ENCODE data around the gene PAFAH1B1. TPM values are rescaled to one million over a fixed set of nuclear protein-coding genes. Genes with fewer than 3 reads are reported as not detected.

Gene PAFAH1B1
- total RNA-seq, 1 experiment from 2014 or later: 49.1 TPM

DNA sequence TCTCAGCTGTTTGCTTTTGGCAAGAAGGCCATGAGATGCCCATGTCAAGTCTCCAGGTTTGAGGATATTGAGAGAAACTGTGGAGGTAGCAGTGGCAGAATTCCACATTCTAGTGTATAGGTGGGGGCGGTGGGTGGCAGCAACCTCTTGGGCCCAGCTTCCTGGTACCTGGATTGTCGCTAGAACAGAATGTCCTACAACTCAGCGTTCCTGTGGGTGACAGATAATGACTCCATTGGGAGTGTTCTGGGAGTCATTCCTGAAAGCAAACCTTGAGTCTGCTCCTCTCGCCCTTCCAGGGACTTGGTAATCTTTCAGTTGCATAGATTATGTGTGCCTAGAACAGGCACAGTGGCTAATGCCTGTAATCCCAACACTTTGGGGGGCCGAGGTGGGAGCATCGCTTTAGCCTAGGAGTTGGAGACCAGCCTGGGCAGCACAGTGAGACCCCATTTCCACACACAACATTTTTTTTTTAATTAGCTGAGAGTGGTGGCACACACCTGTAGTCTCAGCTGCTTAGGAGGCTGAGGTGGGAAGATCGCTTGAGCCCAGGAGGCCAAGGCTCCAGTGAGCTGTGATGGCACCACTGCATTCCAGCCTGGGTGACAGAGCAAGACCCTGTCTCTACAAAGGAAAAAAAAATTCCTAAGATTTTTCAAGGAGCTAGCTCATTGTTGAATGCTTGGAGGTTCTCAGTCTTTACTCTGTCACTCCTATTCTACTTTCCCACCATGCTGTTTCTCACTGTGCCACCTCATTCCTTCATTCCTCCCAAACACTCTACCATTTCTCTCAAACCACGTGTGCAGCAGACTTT, 43.9 kb upstream of the PAFAH1B1 start:
- ATAC-seq: no peak
- no peak overlapping the region for H3K9ac ChIP-seq (ENCODE audit: low read length)
- no peaks in the 10 kb centered on the region for H3K9me2 ChIP-seq (replicated peaks; ENCODE audit: low read length)
- H3K36me3 ChIP-seq (ENCODE audit: low read depth, low read length): no peaks in the 10 kb centered on the region
- BruUV-seq (replicated peaks): no TSS peak
- no peaks in the 10 kb centered on the region for H4K20me1 ChIP-seq (ENCODE audit: low read length)
- H3K27ac ChIP-seq (ENCODE audit: low read length): no peak overlapping the region
- TF ChIP-seq EZH2phosphoT487 (IDR thresholded peaks at IDR 0.05; ENCODE audit: borderline replicate concordance, low read length) (no peak), EZH2 (IDR thresholded peaks at IDR 0.05; ENCODE audit: low read length, unreplicated experiment) (no peak)
- TF ChIP-seq, protein P1, sequence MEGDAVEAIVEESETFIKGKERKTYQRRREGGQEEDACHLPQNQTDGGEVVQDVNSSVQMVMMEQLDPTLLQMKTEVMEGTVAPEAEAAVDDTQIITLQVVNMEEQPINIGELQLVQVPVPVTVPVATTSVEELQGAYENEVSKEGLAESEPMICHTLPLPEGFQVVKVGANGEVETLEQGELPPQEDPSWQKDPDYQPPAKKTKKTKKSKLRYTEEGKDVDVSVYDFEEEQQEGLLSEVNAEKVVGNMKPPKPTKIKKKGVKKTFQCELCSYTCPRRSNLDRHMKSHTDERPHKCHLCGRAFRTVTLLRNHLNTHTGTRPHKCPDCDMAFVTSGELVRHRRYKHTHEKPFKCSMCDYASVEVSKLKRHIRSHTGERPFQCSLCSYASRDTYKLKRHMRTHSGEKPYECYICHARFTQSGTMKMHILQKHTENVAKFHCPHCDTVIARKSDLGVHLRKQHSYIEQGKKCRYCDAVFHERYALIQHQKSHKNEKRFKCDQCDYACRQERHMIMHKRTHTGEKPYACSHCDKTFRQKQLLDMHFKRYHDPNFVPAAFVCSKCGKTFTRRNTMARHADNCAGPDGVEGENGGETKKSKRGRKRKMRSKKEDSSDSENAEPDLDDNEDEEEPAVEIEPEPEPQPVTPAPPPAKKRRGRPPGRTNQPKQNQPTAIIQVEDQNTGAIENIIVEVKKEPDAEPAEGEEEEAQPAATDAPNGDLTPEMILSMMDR (conservative IDR thresholded peaks at IDR 0.05; ENCODE audit: low read depth, low read length): no peak
- ChIA-PET CTCF (no interaction called here), POLR2A (ENCODE audit: unreplicated experiment) (interaction anchor here (0.5 kb wide), 1 partner anchor 44 kb away, joined by 3 read pairs; the partner anchor contains the start of gene PAFAH1B1)
- no peaks in the 10 kb centered on the region for H3K4me1 ChIP-seq (ENCODE audit: insufficient read depth, low read length)
- H3F3A ChIP-seq (ENCODE audit: low read length, unreplicated experiment): no peaks in the 10 kb centered on the region
- H3K4me2 ChIP-seq (ENCODE audit: low read length): no peak overlapping the region
- no peak overlapping the region for H2AFZ ChIP-seq (ENCODE audit: low read length)
- DNase-seq: no peak
- H3K79me2 ChIP-seq (ENCODE audit: low read length): no peaks in the 10 kb centered on the region
- no peaks in the 10 kb centered on the region for H3K27me3 ChIP-seq (ENCODE audit: low read length)
- H3K4me3 ChIP-seq (ENCODE audit: low read length): no peak overlapping the region
- intact Hi-C loops (cut with micrococcal nuclease): no loop called here
- no peaks in the 10 kb centered on the region for H3K9me3 ChIP-seq (ENCODE audit: low read length)

DNA sequence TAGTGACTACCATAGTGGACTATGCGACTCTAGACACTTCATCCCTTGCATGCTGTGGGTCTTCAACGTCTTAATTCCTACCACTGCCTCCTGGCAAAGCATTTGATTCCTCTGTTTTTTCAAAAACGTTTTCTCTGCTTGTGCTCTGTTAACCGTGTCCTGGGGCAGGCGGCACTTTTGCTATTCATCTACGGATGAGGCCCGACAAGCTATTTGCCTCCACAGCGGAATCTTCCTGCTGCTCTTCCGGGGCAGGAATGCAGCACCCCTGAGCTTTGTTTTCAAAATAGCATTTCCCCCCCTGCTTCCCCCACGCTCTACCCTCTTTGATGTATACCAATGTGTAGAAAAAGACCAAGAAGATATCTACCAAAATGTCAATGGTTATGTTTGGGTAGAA, 42.0 kb upstream of the PAFAH1B1 start:
- H3K4me3 ChIP-seq (ENCODE audit: low read length): no peak overlapping the region

More for the DNA sequence above, 42.0 kb upstream of the PAFAH1B1 start:
- Histone ChIP-seq H3K79me2 (ENCODE audit: low read length) (no peaks in the 10 kb centered on the region), H4K20me1 (ENCODE audit: low read length) (no peaks in the 10 kb centered on the region), H3K9ac (ENCODE audit: low read length) (no peak overlapping the region), H3K4me2 (ENCODE audit: low read length) (no peak overlapping the region), H3F3A (ENCODE audit: low read length, unreplicated experiment) (no peaks in the 10 kb centered on the region), H3K9me2 (replicated peaks; ENCODE audit: low read length) (no peaks in the 10 kb centered on the region), H3K27ac (ENCODE audit: low read length) (no peak overlapping the region), H3K4me1 (ENCODE audit: insufficient read depth, low read length) (no peaks in the 10 kb centered on the region), H3K36me3 (ENCODE audit: low read depth, low read length) (no peaks in the 10 kb centered on the region), H3K9me3 (ENCODE audit: low read length) (no peaks in the 10 kb centered on the region), H2AFZ (ENCODE audit: low read length) (no peak overlapping the region), H3K27me3 (ENCODE audit: low read length) (no peaks in the 10 kb centered on the region)
- TF ChIP-seq, protein P1 (conservative IDR thresholded peaks at IDR 0.05; ENCODE audit: low read depth, low read length): no peak
- TF ChIP-seq EZH2phosphoT487 (IDR thresholded peaks at IDR 0.05; ENCODE audit: borderline replicate concordance, low read length) (no peak), EZH2 (IDR thresholded peaks at IDR 0.05; ENCODE audit: low read length, unreplicated experiment) (no peak)
- ChIA-PET POLR2A (ENCODE audit: unreplicated experiment) (no interaction called here), CTCF (no interaction called here)
- intact Hi-C loops (cut with micrococcal nuclease): no loop called here
- DNase-seq: no peak
- BruUV-seq (replicated peaks): no TSS peak
- ATAC-seq: no peak

Data from PC-3 (cell line).